ENCODE data around the gene CACNA1S.

DNA sequence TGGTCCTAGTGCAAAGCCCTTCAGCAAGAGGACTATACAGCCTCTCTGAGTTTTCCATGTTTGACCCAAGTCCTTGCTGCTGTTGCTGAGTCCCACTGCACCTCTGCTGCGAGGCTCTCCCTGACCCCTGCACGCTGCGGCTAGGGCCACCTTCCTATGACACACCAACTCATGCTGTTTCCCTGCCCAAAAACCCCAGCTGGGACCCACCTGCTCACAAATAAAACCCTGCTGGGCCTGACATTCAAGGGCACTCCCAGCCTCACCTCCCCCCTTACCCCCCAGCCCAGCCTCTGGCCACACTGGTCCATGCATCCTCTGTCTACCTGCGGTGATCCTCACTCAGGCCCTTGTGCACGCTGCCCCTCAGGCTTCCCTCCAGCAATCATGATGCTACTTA, 27.1 kb upstream of the CACNA1S start:
- TF ChIP-seq, protein P1, sequence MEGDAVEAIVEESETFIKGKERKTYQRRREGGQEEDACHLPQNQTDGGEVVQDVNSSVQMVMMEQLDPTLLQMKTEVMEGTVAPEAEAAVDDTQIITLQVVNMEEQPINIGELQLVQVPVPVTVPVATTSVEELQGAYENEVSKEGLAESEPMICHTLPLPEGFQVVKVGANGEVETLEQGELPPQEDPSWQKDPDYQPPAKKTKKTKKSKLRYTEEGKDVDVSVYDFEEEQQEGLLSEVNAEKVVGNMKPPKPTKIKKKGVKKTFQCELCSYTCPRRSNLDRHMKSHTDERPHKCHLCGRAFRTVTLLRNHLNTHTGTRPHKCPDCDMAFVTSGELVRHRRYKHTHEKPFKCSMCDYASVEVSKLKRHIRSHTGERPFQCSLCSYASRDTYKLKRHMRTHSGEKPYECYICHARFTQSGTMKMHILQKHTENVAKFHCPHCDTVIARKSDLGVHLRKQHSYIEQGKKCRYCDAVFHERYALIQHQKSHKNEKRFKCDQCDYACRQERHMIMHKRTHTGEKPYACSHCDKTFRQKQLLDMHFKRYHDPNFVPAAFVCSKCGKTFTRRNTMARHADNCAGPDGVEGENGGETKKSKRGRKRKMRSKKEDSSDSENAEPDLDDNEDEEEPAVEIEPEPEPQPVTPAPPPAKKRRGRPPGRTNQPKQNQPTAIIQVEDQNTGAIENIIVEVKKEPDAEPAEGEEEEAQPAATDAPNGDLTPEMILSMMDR (IDR thresholded peaks at IDR 0.05; ENCODE audit: insufficient read depth, low read length, poor library complexity, severe bottlenecking): no peak
- no peak for TF ChIP-seq EZH2phosphoT487 (conservative IDR thresholded peaks at IDR 0.05; ENCODE audit: low read length)
